Esophagus muscularis mucosa (tissue), 3 donors: ENCODE results near the gene ZNF101.

Experiments
- CTCF ChIP-seq, 3 experiments: fragments of 200-600 bp in 2 of 3; fragments of 450-650 bp in 1 of 3; sonication (generic) in 2 of 3; IDR thresholded peaks; one replicate each; pipeline ENCODE4 v1.5.1; 2017 to 2019; ENCODE audit warnings: antibody characterized with exemption in 3 of 3, mild to moderate bottlenecking in 2 of 3, moderate library complexity in 1 of 3
- EP300 ChIP-seq: sonication (generic); formaldehyde crosslinking; IDR thresholded peaks from one replicate; pipeline ENCODE4 v1.6.1; 2017; ENCODE audit warnings: antibody characterized with exemption

- TF ChIP-seq EP300 (no peak), CTCF (IDR thresholded peaks at IDR 0.05) (no peak)
Measured at GRCh38 chr19:19662344-19662743, 6.3 kb upstream of the ZNF101 start.
